GM21723 (cell line): ENCODE results near the gene SEMA3B.

ENCODE experiments used
- ATAC-seq: cut with Tn5 transposase; IDR thresholded peaks from one replicate; pipeline ENCODE4 v1.9.1; 2021; ENCODE audit warnings: mild to moderate bottlenecking, moderate library complexity; ENCODE audit not compliant: unreplicated experiment

SEMA3B gene

DNA sequence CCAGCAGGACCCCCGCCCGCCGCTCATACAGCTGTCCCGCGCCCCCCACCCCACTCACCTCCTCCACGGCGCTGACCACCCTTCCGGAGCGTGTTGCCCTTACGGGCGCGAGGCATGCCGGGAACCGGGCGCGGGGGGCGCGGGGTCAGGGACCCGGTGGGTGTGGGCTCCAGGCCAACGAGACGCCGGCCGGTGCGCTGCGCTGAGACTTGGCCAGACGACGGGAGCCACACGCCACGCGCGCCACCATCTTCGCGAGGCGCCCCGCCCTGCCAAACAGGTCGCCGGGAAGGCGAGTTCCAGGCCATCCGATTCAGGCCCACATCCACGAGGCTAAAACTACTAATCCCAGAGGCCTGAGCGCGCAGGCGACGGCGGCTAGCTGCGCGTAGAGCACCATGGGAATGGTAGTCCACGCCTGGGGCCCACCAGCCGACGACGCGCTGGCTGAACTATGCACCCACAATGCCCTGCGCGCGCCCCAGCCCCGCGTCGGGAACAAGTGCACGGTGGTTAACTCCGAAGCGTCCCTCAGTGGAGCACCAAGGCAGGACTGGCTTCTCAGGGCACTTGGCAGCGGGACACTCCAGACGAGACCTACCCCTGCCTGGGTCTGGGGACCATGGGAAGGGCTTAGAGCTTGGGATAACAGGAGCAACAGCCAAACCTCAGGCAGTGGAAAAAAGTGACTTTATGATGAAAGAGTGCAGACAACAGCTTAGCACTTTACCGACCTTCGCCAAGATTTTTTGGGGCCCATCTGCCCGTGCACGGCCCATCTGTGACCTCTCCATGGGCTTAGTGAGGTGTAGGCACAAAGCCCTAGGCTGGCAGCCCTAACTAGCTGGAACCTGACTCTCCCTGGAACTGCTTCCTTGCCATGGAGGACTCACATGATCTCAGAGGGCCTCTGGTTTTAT is 23.5 kb downstream of the SEMA3B start, which contains the start of gene IFRD2:
Gene IFRD2 (minus strand): TSS at position 271 of the 920 bp plus-strand sequence. CDS start 155 bp downstream, at position 116.
- ATAC-seq = peak; percentile 93

DNA sequence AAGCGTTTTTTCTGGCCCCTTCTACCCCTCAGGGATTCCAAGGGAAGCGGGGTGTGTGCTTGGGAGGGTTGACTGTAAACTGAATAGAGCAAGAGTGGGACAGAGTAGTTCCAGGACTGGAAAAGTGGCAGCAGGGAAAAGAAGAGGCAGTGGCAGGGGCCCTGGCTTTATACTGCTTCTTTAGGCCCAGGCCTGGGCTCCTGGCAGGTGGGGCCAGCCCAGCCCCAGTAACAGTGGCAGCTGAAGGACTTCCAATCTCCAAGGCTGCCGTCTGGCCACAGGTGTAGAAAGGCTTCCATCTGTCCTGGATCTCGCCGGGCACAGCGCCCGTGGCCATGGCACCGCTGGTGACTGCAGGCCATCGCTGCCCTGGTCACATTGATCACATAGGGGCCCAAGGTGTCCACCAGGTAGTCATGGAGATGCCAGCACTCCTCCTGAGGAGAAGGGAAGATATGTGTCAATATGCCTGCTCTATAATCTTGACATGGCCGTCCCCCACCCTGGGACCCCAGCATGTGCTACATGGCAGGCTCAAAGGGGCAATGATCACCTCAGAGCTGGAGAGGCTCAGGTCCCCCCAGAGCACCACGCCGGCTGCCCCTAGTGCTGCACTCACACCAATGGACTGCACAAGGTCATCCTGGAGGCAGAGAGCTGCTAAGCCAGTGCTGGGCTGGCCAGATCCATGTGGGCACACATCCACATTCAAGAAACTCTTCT is 24.3 kb downstream of the SEMA3B start:
- ATAC-seq = no peak

DNA sequence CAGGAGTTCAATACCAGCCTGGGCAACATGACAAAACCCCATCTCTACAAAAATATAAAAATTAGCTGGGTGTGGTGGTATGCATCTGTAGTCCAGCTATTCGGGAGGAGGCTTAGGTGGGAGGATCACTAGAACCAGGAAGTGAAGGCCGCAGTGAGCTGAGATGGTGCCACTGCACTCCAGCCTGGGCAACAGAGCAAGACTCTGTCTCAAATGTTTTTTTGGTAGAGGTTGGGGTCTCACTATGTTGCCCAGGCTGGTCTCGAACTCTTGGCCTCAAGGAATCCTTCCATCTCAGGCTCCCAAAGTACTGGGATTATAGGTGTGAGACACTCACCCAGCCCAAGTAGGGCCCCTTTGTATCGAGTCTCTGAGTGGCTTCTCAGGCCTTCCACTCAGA is 25.1 kb downstream of the SEMA3B start:
- no peak for ATAC-seq

DNA sequence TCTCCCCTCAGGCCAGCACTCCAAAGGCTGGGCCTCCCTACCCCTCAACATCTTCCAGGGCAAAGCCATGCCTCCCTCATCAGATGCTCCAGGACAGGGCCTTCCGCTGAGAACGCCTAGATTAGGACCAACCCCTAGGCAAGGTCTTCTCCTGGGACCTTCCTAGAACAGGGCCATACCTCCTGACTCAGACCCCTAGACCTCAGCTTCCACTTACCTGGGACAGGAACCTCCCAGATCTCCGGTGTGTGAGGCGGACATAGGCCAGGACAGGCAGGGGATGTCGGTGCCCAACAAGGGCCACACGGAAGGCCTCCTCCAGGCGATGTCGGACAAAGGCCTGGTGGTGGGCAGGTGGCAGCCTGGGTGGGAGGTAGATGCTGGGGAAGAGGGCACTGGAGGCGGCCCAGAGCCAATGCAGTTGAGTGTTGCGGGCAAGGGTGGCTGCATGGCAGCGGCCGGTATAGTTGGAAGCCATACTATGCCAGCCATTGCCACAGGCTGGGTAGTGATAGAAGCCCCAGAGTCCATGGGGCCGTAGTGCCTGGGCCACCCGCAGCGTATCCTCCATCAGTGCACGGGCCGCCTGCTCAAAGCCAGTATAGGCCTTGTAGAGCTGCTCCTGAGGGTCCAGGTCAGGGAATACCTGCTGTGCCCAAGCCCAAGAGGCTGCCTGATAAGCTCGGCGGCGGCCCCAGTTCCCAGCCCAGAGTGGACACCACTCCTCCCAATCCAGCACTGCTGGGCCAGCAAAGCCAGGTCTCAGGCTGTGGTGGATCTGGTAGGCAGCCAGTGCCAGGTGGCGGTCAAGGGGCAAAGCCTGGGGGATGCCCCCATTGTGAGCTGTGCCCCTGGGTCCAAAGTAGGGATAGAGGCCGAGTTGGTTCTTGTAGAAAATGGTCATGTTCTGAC is 25.8 kb downstream of the SEMA3B start:
- no peak for ATAC-seq

DNA sequence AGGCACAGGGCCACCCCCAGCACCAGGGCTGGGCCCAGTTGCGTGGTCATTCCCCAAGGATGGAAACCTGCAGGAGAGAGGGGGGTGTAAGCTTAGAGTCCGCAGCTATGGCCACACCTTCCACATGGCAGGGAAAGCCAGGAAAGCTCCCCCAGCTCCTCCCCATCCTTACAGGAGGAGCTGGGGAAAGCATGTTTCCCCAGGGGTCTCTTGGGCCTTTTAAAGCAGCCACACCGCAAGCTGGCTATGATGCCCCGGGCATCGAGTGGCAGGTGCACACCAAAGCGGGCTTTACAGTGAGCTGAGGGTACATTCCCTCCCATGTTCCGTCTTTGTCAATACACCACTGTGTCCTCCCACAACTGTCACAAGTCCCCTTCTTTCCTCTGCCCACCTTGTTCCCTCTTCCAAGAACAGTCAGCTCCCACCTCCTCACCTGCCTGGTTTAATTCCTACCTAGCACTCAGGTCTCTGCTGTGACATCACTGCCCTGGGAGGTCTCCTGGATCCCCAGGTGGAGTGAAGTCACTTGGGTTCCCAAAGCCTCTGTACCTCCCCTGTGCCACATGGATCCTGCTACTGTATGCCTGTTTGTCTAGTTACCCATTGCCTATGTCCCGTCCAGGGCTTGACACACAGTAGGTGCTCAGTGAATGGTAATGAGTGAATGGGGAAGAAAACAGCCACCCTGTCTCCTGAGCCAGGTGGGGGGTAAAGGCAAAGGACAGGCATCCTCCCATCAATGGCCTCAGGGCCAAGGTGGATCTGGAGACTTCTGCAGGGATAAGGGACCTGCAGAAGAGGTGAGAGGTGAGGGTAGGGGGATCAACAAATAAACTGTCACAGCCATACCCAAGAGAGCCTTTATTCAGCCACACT is 26.8 kb downstream of the SEMA3B start:
- no peak for ATAC-seq

DNA sequence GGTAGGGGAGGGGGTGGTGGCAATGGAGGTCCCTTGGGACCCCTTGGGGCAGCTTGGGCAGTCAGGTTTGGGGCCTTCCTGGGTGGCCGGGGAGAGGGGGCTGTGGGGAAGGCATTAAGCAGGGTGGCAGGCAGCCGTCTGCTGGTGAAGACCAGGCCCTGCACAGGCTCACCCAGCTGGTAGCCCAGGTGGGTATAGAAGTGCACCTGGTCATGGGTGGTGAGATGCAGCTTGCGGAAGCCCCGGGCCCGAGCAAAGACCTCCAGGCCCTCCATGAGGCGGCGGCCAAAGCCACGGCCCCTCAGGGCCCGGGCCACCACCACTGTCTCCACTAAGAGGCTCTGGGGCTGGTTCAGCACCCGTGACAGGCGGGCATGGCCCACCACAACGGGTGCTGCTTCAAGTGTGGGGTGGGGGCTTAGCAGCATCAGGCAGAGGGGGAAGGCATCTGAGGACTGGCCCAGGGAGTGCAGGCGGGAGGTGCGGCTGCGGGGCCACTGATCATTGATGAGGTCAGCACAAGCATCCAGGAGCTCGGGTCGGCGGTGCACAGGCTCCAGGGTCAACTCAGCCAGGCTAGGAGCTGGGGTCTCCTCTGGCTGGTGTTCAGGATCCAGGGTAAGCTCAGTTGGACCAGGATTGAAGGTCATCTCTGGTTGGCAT is 27.9 kb downstream of the SEMA3B start:
- no peak for ATAC-seq

DNA sequence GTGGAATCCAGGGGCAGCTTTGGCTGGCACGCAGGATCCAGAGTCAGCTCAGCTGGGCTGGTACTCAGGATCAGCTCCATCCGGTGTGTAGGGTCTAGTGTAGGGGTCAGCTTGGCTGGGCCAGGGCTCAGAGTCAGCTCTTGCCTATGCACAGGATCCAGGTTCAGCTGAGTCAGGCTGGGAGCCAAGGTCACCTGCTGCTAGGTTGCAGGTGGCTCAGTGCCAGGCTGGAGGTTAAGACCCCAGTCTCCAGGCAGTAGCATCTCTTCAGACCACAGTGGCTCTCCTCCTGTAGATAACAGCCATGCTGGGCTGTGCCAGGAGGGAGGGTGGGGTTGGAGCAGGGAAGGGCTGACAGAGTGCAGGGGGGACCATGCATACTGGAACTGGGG is 28.4 kb downstream of the SEMA3B start:
- ATAC-seq = no peak

DNA sequence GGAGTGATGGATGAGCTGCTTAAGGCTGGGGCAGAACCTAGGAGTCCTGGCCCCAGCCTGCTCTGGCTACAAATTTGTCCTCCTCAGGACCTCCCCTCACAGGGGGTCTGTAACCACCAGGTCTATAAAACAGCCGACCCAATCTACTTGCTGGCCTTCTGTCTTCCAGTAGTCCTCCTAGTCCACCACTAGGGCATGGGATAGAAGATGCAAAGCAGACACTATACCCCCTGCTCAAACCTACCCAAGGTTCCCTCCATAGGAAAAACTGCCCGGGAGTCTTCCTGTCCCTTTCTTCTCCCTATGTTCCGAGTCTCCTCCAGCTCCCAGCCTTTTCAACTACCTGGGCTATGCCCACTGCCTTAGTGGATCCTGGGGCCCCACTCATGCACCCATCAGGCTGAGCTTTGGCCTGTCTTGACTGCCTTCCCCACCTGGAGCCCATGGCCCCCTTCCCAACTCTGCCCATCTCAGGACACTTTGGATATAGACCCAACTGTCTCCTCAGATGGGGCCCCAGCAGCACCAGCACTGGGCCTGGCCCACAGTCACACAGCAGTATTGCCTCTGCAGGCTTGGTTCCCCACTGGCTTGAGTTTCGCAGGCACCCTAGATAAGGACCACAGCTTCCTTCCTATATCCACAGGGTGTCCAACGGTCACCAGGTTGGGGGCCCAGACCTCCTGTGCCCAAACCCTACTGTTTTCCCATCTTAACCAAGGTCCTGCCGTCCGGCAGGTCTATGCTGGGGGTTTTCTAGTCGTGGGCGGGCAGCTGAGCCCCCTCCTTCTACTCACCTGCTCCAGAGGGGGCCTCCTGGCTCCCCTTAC is 29.2 kb downstream of the SEMA3B start:
- no peak for ATAC-seq

DNA sequence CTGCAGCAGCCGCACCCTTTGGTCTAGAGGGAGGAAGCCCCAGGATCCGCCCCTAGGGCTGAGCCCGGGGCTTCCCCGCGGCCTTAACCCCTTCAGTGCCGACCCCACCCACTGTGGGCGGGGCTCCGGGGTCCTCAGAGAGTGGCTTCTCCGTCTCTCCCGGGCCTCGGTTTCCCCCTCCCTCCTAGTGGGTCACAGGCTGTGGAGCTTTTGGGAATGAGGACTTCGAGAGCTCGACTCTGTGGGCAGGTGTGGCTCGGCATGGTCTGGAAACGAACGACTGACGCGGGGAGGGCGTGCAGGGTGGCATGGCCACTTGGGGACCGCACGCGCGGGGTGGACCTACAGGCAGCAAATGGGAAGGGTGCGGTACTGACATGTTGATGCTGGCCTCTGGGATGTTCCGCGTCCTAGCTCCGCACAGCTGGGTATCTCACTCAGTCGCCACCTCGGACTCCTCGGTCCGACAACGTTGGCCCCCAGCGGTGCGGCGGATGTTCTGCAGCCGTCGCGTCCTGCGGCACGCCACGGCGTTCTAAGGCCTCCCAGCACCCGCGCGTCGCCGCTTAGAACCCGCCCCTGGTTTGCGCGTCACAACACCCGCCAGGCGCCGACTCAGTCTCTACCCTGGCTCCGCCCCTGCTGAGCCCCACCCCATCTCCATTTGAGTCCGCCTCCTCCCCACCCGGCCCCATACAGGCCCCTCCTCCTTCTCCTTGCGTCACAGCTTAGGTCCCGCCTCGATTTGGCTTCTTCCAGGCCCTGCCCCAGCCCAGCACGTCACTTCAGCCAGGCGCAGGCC is 30.1 kb downstream of the SEMA3B start, which contains the start of the genes HYAL3 and NAA80:
Gene HYAL3 (minus strand): TSS at position 570 of the 802 bp plus-strand sequence. CDS start 3,803 bp downstream, outside the sequence.
Gene NAA80 (minus strand): TSS at position 570 of the 802 bp plus-strand sequence. CDS start 1,942 bp downstream, outside the sequence.
- ATAC-seq = peak; percentile 80

DNA sequence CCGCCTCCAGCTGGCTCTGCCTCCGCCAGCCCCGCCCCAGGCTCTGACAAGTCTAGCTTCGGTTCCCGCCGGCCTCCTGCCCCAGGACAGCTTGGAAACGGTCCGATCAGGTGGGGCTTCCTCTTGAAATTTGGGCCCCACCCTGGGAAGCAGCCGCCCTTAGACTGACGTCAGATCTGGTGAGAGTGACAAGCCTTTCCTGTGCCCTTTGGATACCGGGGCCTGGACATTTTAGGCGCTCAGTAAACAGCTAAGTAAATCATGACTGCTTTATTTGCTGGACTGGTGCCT is 30.6 kb downstream of the SEMA3B start:
- ATAC-seq = no peak

DNA sequence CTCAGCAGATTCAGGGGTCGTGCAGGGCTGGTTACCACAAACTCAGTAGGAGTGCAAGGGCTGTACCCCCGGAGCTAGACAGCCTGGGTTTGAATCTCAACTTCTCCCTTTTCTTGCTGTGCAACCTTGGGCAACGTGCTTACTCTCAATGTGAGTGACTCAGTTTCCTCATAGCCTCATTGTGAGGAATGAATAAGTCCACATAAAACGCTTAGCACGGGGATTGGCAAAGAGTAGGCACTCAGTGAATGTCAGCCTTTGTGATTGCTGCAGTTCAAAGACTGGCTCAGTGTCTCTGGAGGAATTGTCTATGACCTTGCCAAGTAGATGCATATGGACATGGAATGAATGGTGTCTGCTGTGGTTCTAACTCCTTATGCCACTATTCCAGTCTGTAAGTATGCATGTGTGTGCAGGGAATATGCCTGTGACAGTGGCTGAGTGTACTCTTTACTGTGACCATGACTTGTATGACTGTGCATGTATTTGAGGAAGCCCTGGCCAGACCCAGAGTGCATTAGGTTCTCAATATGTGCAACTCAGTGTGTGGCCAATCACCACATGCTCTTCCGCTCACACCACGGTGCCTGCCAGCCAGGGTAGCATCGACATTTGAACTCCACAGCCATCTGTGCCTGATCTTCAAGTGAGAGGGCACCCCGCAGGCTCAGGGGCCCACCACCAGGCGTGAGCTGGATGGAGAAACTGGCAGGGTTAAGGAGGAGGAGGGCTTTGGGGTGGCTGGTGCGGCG is 31.2 kb downstream of the SEMA3B start:
- ATAC-seq = no peak

DNA sequence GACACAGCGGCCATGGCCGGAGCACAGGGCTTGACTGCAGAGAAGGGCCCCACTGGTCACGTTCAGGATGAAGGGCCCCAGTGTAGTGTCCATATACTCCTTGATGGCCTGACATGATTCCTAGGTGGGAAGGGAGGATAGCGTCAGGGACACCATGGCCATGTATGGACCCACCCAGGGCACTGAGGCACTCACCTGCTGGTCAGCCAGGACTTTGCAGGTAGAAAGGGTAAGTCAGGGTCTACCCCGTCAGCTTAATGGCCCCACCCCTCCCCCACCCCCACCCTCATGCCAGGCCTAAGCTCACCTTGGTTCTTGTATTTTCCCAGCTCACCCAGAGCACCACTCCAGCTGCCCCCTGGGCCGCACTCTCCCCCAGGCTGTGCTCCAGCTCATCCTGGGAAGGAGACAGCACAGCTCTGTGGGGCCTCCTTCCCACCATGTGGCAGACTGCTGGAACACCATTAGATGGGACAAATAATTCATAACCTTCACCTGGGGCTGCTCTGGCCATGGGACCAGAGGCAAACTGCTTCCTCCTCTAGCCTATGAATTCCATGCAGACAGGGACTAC is 31.8 kb downstream of the SEMA3B start:
- ATAC-seq = no peak

DNA sequence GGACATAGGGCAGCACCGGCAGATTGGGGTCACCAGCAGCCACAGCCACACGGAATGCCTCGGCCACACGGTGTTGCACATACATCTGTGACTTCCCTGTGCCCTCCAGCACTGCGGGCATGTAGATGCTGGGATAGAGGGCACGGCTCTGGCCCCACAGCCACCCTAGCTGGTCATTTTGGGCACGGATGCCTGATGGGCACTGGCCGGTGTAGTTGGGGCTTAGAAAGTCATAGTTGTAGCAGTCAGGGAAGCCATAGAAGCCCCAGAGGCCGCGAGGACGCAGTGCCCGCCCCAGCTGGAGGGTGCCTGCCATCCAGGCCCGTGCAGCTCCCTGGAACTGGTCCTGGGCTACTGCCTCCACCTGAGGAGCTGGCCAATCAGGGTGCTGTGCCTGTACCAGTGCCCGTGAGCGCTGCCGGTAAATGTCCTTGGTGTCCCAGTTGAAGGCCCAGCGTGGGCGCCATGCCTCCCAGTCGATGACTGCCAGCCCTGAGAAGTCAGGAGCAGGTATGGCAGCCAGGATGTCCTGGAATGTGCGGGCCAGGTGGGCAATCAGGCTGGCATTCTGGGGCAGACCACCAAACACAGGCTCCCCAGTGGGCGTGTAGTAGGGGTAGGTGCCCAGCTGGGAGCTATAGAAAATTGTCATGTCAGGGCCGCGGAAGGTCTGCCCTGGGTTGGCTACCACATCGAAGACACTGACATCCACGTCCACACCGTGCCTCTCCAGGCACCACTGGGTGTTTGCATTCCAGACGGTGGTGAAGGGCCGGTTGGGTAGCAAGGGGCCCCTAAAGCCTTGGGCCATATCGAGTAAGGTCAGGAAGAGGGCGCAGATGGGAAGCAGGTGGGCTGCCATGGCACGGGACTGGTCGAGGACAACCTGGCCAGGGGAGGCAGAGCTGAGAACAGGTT is 33.4 kb downstream of the SEMA3B start:
- ATAC-seq = no peak

DNA sequence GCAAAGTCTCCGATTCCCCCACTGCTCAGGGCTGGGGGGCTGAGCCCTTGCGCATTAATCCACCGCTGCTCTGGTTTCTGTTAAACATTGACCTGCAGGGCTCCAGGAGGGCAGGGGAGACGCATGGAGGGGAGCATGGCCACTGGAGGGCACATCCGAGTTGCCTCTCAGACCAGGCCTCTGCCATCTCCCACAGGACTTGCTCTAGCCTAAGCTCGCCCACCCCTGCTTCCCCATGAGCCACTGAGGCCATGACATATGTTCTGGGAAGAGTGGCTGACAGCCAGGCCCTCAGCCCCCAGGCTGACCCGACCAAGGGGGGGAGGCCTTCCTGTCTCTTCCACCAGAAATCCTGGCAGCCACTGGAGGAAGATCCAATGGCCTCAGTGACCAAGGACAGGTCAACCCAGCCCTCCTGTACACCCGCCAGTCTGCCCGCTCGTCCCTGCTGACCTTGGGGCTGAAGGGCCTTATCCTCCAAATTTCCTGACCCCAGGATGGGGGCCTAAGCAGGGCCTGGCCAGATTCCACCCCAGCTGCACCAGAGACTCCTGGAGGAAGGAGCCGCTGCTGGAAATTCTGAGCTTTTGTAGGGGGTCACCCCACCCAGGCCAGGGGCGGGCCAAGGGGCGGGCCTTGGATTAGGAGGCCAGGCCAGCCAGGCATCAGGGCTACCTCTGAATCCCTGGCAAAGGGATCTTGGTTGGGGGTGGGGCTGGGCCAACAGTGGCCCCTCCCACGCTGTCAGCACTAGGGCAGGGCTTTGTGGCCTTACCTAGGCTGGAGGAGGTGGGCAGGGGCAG is 34.3 kb downstream of the SEMA3B start, which contains the start of gene HYAL1:
Gene HYAL1 (minus strand): TSS at position 562 of the 803 bp plus-strand sequence. CDS start 618 bp downstream, outside the sequence.
- ATAC-seq = no peak

DNA sequence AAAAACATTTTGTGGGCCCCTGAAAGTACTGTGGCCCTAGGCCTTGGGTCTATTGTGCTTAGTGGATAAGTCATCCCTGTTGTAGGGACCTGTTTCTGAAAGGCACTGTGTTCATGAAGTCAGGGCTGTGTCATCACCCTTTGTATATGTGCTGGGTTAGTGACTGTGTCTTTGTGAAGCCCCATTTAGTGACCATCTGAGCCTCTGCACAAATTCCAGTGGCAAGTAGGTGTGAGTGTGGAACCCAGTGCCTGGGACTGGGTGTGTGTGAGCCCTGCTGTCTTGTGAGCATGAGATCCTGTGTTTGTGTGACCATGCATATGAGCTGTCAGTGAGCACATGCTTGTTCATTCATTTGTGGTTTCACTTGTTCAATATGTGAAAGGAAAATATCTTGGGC is 35.7 kb downstream of the SEMA3B start:
- ATAC-seq = no peak
